ENCODE data around the gene MXD3.
A peak's percentile ranks its signal among the peaks of the same experiment; 100 is the strongest.

The MXD3 gene

DNA sequence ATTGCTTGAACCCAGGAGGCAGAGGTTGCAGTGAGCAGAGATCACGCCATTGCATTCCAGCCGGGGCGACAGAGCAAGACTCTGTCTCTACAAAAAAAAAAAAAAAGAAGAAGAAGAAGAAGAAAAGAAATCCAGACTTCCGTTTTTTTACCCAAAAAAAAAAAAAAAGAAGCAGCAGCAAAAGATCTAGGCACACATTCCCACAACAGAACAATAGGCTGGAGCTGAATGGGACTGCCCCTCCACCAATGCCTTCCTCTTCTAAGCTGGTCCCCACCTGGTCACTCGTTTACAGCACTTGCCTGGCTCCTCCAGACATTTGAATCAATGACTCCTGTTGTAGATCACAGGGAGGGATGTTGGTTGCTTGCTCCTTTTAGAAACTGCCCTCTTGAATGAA is 41.4 kb upstream of the MXD3 start:
- DNase-seq (ENCODE audit: extremely low spot score) = no peak
- ChIA-PET POLR2A (interaction anchor here (0.6 kb wide), 1 partner anchor 9 kb away, joined by 6 read pairs; no protein-coding TSS in a partner anchor), CTCF (interaction anchor here (1.3 to 35.5 kb wide), 8 partner anchors 9 to 239 kb away, joined by 3 to 734 read pairs (median 14); partner anchors contain the start of gene SLC34A1)
- no peak for TF ChIP-seq CTCF (IDR thresholded peaks at IDR 0.05; ENCODE audit: control extremely low read depth, extremely low read depth, low read depth, missing control alignments)

DNA sequence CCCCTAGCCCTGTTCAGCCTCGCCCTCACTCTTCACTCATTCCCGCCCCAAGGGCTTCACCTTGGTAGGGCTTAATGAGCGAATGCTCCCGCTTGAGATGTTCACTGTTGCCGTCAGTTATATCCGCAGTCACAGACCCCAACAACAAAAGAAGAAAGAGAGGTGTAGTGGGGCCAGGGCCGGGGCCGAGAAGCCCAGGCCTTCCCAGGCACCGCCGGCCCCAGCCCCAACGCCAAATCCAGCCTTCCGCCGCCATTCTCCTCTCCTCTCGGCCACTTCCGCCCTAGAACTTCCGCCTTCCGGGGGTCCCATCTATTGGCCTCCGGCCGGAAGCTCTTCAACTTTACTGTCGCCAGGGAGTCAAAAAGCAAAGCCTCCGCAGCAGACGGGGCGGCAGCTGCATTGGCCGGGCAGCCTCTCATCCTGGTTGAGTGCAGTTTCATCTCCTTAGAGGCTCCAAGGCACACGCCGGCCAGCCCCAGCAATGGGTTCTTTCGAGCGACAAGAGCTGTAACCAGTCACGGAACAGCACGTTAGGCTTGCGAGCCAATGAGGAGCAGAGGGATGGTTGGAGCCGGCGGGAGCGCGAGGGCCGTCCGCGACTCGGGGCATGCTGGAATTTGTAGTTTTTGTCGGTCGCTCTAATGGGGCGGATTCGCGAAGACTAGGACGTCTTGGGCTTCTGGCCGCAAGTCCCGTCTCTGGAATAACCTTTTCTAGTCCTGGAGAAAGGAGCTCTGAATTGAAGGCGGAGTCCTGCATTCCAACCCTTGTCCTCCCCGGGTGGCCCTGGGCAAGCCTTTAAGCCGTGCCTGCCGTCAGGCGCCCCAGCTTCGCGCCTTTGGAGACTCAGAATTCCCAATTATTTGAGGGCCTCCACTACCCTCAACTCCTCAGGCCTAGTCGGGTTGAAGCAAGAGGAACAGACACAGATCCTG is 40.0 kb upstream of the MXD3 start, which contains the start of gene LMAN2:
LMAN2 (minus strand) TSS at position 277 of the 938 bp plus-strand sequence; CDS start at position 256, 21 bp downstream.
- peak; percentile 94 for DNase-seq (ENCODE audit: extremely low spot score)
- no peak for TF ChIP-seq CTCF (IDR thresholded peaks at IDR 0.05; ENCODE audit: control extremely low read depth, extremely low read depth, low read depth, missing control alignments)
- POLR2A ChIA-PET = interaction anchor here (1.0 kb wide), 1 partner anchor 10 kb away, joined by 6 read pairs; no protein-coding TSS in a partner anchor
- CTCF ChIA-PET = interaction anchor here (0.8 to 35.5 kb wide), 13 partner anchors 10 to 241 kb away, joined by 3 to 734 read pairs (median 14); partner anchors contain the start of gene SLC34A1

DNA sequence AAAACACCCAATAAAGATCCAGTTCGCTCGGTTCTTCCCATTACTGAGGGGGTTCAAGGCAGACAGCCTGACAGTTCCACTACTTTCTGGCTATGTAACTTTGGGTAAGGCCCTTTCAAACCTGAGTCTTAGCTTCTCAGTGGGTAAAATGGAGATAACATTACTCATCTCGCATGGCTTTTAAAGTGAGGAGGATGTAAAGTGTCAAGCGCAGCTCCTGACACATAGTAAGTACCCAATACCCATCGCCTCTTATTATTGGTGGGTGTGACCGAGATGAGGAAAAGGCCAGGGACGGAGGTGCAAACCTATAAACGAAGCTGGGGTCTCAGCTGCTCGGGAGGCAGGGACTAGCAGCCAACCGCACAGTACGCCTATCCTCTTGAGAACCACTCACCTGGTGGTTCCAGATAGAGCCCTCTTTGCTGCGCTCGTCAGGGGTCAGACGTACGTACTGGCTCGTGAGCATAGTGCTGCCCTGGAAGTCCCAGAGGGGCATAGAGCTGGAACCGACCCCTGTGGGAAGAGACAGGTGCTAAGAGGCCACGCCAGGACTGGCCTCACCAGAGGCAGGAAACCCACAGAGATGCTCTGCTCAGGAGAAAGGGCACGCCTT is 39.2 kb upstream of the MXD3 start:
- DNase-seq (ENCODE audit: extremely low spot score) = no peak
- TF ChIP-seq CTCF (IDR thresholded peaks at IDR 0.05; ENCODE audit: control extremely low read depth, extremely low read depth, low read depth, missing control alignments) = no peak
- ChIA-PET CTCF (interaction anchor here (0.8 to 35.5 kb wide), 13 partner anchors 11 to 240 kb away, joined by 3 to 734 read pairs (median 14); partner anchors contain the start of gene SLC34A1), POLR2A (interaction anchor here (1.0 kb wide), 1 partner anchor 11 kb away, joined by 6 read pairs; no protein-coding TSS in a partner anchor)

DNA sequence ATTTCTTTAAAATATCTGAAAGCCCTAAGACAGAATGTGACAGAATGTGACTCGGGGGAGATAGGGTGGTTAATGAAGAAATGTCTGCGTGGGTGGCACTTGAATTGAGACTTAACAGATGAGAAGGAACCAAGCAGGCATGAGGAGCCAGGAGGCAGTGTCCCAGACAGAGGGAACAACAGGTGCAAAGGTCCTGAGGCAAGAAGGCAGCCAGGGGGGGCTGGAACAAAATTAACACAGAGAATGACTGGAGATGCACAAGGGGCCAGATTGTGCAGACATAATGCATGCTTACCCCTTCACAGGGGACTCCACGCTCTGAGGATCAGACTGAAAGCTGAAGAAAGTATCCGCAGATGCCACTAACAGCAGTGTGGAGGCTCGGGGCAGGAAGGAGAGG is 38.1 kb upstream of the MXD3 start:
- DNase-seq (ENCODE audit: extremely low spot score) = no peak
- CTCF ChIA-PET = interaction anchor here (1.1 to 35.5 kb wide), 8 partner anchors 15 to 278 kb away, joined by 3 to 734 read pairs (median 8); partner anchors contain the start of gene SLC34A1
- POLR2A ChIA-PET = no interaction called here
- TF ChIP-seq CTCF (IDR thresholded peaks at IDR 0.05; ENCODE audit: control extremely low read depth, extremely low read depth, low read depth, missing control alignments) = no peak

DNA sequence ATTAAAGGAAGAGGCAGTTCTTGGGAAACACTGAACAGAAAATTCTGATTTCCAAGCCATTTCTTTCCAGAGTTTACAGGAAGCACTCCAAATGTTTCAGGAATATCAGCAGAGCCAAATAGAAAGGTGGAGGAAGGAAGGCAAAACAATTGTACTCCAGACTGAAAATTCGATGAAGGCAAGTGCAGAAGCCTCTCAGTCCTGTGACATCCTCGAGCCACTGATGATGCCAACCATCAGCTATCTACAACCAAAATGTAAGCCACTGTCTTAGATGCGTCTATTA is 37.6 kb upstream of the MXD3 start:
- no peak for DNase-seq (ENCODE audit: extremely low spot score)
- TF ChIP-seq CTCF (IDR thresholded peaks at IDR 0.05; ENCODE audit: control extremely low read depth, extremely low read depth, low read depth, missing control alignments) = no peak
- ChIA-PET POLR2A (no interaction called here), CTCF (interaction anchor here (1.1 to 35.5 kb wide), 7 partner anchors 16 to 278 kb away, joined by 3 to 734 read pairs (median 4); partner anchors contain the start of gene SLC34A1)

- no peak for DNase-seq (ENCODE audit: extremely low spot score)
- no peak for TF ChIP-seq CTCF (IDR thresholded peaks at IDR 0.05; ENCODE audit: control extremely low read depth, extremely low read depth, low read depth, missing control alignments)
- ChIA-PET CTCF (interaction anchor here (1.6 to 2.0 kb wide), 3 partner anchors 11 to 110 kb away, joined by 3 to 6 read pairs (median 5); no protein-coding TSS in a partner anchor), POLR2A (no interaction called here)
Measured at GRCh38 chr5:177347699-177348098, 36.0 kb upstream of the MXD3 start.

All from GM10248 (cell line).